ENCODE data around the gene EMILIN2.

The EMILIN2 gene

DNA sequence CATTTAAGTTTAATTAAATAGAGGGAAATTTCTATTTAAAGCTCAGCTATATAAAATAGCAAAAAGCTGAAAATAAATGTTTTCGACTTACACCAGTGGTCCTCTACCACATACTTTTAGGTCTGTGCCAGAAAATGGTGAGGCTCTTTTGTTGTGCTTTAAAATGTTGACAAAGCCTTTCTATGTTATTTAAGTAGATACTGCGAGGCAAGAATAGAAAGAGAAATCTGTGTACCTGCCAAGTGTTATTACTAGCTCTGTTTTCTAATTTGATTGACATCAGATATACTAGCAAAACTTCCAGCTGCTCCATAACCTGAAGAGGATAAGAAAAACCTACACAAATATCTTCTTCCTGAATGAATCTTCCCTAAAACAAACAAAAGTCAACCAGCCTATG lies 112.5 kb downstream of the EMILIN2 start:
- DNase-seq = no peak

DNA sequence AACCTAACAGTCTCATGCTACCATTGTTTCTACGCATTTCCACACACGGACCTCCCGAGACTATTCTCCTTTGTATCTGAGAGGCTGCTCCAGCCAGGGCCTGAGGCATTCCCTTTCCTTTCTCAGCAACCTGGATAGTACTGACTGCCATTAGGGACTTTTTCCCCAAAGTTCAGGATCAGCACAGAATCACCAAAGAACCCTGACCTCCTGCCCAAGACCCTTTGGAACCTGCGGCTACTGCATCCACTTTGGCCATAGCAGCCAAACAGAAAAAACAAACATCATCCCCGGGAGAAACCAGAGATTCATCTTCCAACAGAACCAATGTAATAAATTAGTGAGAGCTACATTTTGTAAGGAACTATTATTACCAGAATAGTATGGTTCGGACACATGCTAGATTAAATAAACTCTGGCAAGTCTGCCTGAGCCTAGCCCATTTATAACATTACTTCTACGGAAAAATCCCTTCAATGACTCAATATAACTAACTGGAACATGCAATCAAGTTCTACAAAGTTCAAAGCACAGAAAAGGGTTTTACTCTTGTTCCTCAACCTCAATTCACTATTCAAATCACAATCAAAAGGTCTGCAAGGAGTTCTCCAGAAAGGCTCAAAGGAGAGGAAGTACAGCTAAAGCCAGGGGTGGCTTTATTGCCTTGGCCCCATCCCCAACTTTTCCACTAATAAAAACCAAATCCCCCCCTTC lies 114.3 kb downstream of the EMILIN2 start:
- DNase-seq = no peak

DNA sequence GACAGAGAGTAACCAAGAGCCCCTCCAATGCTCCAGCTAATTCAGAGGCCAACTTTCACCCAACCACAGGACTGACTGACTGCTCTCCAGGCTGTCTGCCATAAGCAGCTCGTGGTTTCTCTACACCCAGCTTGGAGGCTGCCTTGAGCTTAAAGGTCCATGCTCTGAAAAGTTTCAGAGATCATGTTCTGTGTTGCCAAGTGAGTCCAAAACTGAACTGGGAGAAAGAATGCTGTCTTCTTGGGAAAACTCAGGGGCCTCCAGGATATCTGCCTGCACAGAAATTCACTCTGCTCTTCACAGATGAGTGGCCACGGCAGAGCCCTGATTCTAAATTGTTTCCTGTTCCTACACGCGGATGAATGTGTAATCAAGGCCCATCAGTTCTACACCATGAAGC lies 115.0 kb downstream of the EMILIN2 start:
- DNase-seq = no peak

DNA sequence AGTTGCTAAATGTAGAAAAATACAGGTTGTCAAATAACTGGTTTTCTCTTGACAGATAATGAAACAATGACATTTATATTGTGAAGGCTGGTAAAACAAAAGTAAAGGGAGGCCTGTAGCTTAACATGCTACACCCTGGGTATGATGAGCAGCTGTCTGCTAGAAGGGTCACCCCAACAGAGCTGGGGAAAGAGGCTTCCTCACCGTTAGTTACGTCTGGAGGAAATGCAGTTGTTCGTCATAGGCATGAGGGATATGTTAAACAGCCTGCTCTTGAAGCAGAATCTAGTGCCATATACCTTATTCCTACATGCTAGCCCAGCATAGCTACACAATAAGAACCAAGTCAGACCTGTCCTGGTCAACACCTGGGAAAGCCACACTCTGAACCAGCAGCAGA lies 116.2 kb downstream of the EMILIN2 start:
- DNase-seq = no peak

DNA sequence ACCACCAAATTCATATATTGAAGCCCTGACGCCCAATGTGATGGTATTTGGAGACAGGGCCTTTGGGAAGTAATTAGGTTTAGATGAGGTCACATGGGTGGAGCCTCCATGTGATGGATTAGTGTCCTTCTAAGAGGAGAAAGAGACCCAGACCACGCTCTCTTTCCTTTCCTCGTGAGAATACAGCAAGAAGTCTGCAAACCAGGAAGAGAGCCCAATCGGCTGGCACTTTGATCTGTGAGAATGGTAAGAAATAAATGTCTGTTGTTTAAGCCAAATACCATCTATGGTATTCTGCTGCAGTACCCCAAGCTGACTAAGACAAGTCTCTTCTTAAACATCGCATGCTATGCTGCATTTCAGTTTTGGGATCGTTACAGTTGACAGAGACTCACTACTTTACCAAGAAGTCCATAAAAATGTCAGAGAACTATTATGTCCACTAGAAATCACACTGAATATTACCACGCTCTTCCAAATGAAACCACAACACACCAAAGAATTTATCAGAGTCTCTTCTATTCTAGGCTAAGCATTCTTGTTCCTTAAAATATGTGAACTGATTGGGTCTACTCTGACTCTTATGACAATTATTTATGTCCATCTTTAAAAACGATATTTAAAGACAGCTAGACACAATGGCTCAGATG lies 117.7 kb downstream of the EMILIN2 start:
- DNase-seq = no peak
